ENCODE results near the gene IL12B. TPM values are rescaled to one million over a fixed set of nuclear protein-coding genes. Genes with fewer than 3 reads are reported as not detected.
"Not testable (repeated sequence)": the region's sequence is repeated elsewhere in the genome, so short reads cannot be mapped to it uniquely, and the experiment has no call there.

The IL12B gene
- total and polyA plus RNA-seq, 5 donors from 2014 or later = not detected

DNA sequence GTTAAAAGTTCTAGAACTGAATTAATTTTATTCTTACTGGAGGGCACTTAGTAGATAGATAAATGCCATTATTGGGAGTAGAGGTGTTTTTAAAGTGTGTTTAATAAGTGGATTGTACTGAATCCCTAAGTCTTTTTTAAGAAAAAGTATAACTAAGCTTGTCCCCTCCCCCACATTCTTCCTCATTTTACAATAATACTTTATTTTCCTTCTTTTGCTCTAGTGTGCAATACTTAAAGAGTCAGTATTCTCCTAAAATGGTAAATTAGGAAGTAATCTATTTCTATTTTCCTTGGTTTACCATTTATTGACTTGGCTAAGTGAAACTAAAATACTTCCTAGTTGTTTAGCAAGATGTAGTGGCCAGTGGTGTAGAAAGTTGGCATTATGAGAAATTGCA lies 55.6 kb downstream of the IL12B start:
- Mint-ChIP-seq H3K36me3 (peaks cover 38% of the 10 kb centered on the region), H3K27ac (no peak overlapping the region), H3K9me3 (no peaks in the 10 kb centered on the region), H3K4me1 (peaks cover 11 to 36% (median 18%) of the 10 kb centered on the region in 4 donors), H3K27me3 (no peaks in the 10 kb centered on the region), H3K4me3 (no peak overlapping the region)
- ATAC-seq (ENCODE audit: low read depth in 2 of 2) = no peak
- H3K36me3 ChIP-seq (ENCODE audit: control insufficient read depth, insufficient read depth, low read length) = peaks cover 63% of the 10 kb centered on the region
- no peaks in the 10 kb centered on the region for H3K27me3 ChIP-seq (ENCODE audit: control insufficient read depth, insufficient read depth, low read length)
- no peak for DNase-seq
- peaks cover 3% of the 10 kb centered on the region for H3K4me1 ChIP-seq (ENCODE audit: control insufficient read depth, insufficient read depth, low read length, poor library complexity, severe bottlenecking)
- no peak overlapping the region for H3K27ac ChIP-seq (ENCODE audit: insufficient read depth, low read length, poor library complexity, severe bottlenecking)
- H3K9me3 ChIP-seq (ENCODE audit: control insufficient read depth in 2 of 2, low read length in 2 of 2) = no peaks in the 10 kb centered on the region
- no peak overlapping the region for H3K4me3 ChIP-seq (ENCODE audit: low read depth, low read length)

DNA sequence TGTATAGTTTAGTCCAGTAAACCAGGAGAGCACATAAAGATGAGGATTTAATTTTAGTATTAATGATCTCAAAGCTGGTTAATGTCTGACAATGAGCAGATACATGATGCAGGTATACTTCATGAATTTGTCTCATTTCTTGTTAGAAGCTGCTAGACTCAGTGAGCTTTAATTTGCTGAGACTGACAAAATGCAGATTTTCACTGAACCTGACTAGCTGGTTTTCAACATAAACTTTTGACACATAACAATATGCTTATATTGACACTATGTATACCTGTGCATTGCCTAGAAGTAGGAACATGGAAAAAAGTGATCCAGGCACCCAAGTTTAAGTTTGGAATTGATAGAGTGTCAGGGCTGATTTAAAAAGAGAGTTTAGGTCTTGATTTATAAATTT lies 56.4 kb downstream of the IL12B start:
- peaks cover 33% of the 10 kb centered on the region for H3K36me3 Mint-ChIP-seq
- no peak overlapping the region for H3K27ac Mint-ChIP-seq
- no peaks in the 10 kb centered on the region for H3K27me3 Mint-ChIP-seq
- ATAC-seq (ENCODE audit: low read depth in 2 of 2) = no peak
- H3K4me1 Mint-ChIP-seq = peaks cover 18 to 43% (median 23%) of the 10 kb centered on the region in 4 donors
- Histone ChIP-seq H3K27ac (ENCODE audit: insufficient read depth, low read length, poor library complexity, severe bottlenecking) (no peak overlapping the region), H3K9me3 (ENCODE audit: control insufficient read depth in 2 of 2, low read length in 2 of 2) (no peaks in the 10 kb centered on the region), H3K4me3 (ENCODE audit: low read depth, low read length) (no peak overlapping the region), H3K4me1 (ENCODE audit: control insufficient read depth, insufficient read depth, low read length, poor library complexity, severe bottlenecking) (peaks cover 3% of the 10 kb centered on the region), H3K27me3 (ENCODE audit: control insufficient read depth, insufficient read depth, low read length) (no peaks in the 10 kb centered on the region), H3K36me3 (ENCODE audit: control insufficient read depth, insufficient read depth, low read length) (peaks cover 62% of the 10 kb centered on the region)
- no peak overlapping the region for H3K4me3 Mint-ChIP-seq
- no peaks in the 10 kb centered on the region for H3K9me3 Mint-ChIP-seq
- DNase-seq = no peak

DNA sequence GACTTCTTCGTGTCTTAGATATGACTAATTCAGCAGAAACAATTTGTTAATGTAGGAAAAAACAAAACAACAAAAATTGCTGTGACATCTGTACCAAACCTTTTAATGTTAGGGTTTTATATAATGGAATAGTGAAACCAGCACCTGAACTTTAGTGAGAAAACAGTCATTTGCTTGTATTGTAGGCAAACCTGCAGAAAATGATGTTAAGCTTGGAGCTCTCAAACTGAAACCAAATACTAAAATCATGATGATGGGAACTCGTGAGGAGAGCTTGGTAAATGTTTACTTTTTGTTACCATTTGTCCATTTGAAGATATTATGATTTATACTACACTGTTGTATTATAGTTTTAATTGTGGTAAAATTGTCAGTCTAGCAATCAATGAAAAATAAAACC lies 60.6 kb downstream of the IL12B start:
- Mint-ChIP-seq H3K27me3 (no peaks in the 10 kb centered on the region), H3K4me1 (peaks cover 16 to 54% (median 33%) of the 10 kb centered on the region in 4 donors), H3K27ac (peak overlapping the region in 2 of 3 donors; percentile 7 to 38), H3K4me3 (peak overlapping the region in 1 of 4 donors; percentile 3), H3K36me3 (peaks cover 42% of the 10 kb centered on the region), H3K9me3 (peaks cover 0 to 6% (median 4%) of the 10 kb centered on the region in 7 donors)
- Histone ChIP-seq H3K27me3 (ENCODE audit: control insufficient read depth, insufficient read depth, low read length) (no peaks in the 10 kb centered on the region), H3K4me1 (ENCODE audit: control insufficient read depth, insufficient read depth, low read length, poor library complexity, severe bottlenecking) (peaks cover 3% of the 10 kb centered on the region), H3K4me3 (ENCODE audit: low read depth, low read length) (peak overlapping the region; percentile 12), H3K27ac (ENCODE audit: insufficient read depth, low read length, poor library complexity, severe bottlenecking) (no peak overlapping the region), H3K9me3 (ENCODE audit: control insufficient read depth in 2 of 2, low read length in 2 of 2) (peaks cover 0 to 8% of the 10 kb centered on the region in 2 experiments), H3K36me3 (ENCODE audit: control insufficient read depth, insufficient read depth, low read length) (peaks cover 69% of the 10 kb centered on the region)
- ATAC-seq (ENCODE audit: low read depth in 2 of 2) (no peak), DNase-seq (peak in 1 of 3 donors; percentile 16)

DNA sequence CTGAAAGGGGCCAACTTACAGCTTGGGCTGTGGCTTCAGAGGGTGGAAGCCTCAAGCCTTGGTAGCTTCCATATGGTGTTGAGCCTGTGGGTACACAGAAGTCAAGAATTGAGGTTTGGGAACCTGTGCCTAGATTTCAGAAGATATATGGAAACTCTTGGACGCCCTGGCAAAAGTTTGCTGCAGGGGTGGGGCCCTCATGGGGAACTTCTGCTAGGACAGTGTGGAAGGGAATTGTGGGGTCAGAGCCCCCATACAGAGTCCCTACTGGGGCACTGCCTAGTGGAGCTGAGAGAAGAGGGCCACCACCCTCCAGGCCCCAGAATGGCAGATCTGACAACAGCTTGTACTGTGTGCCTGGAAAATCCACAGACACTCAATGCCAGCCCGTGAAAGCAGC lies 63.5 kb downstream of the IL12B start:
- H3K4me3 ChIP-seq (ENCODE audit: low read depth, low read length); H3K27ac Mint-ChIP-seq; ATAC-seq (ENCODE audit: low read depth in 2 of 2); H3K9me3 Mint-ChIP-seq; H3K27me3 Mint-ChIP-seq; H3K9me3 ChIP-seq (ENCODE audit: control insufficient read depth in 2 of 2, low read length in 2 of 2); H3K27me3 ChIP-seq (ENCODE audit: control insufficient read depth, insufficient read depth, low read length); H3K27ac ChIP-seq (ENCODE audit: insufficient read depth, low read length, poor library complexity, severe bottlenecking); DNase-seq: not testable (repeated sequence)
- Histone ChIP-seq H3K36me3 (ENCODE audit: control insufficient read depth, insufficient read depth, low read length) (peaks cover 46% of the 10 kb centered on the region), H3K4me1 (ENCODE audit: control insufficient read depth, insufficient read depth, low read length, poor library complexity, severe bottlenecking) (peaks cover 28% of the 10 kb centered on the region)
- H3K4me3 Mint-ChIP-seq = peak overlapping the region in 1 of 4 donors; percentile 64
- peaks cover 39% of the 10 kb centered on the region for H3K36me3 Mint-ChIP-seq
- H3K4me1 Mint-ChIP-seq = peaks cover 27 to 69% (median 54%) of the 10 kb centered on the region in 4 donors

Other genes starting within 250 kb of the IL12B start
- 0.64 TPM for gene EBF1, start 230.6 kb downstream of the IL12B start, total RNA-seq
- gene EBF1, start 230.6 kb downstream of the IL12B start, polyA plus RNA-seq = under 1 TPM in 2 of 4 donors, not detected in 2; 0.23 to 0.29 TPM
- gene RNF145, start 120.9 kb downstream of the IL12B start, total RNA-seq = 67.9 TPM
- gene RNF145, start 120.9 kb downstream of the IL12B start, polyA plus RNA-seq = 10 to 100 TPM in 3 of 4 donors, 1 to 10 TPM in 1; 8.8 to 12.6 (median 11.2) TPM
- gene UBLCP1, start 67.2 kb downstream of the IL12B start, total RNA-seq = 20.5 TPM
- 10 to 100 TPM; 52.8 to 66.1 (median 60.2) TPM for gene UBLCP1, start 67.2 kb downstream of the IL12B start, polyA plus RNA-seq

Measured in CD4-positive, CD25-positive, alpha-beta regulatory T cell (primary cell).